Neural progenitor cell (in vitro differentiated cells): ENCODE measurements around the gene MTHFSD. TPM values are rescaled to one million over a fixed set of nuclear protein-coding genes. Genes with fewer than 3 reads are reported as not detected.

Source experiments
- DNase-seq: peaks from one replicate; pipeline ENCODE4 v3.0.0-alpha.2; 2016; ENCODE audit warnings: low spot score
- H2AFZ ChIP-seq: fragments of 200-600 bp; sonication (generic); replicated peaks from 2 replicates; pipeline ENCODE4 v1.6.1; 2016; ENCODE audit warnings: antibody characterized with exemption
- H3F3A ChIP-seq: fragments of 200-600 bp; sonication (generic); 2 replicates; pipeline ENCODE4 v1.6.1; 2016; ENCODE audit warnings: antibody characterized with exemption, low read depth
- H3K27ac ChIP-seq: fragments of 200-600 bp; sonication (generic); 2 replicates; pipeline ENCODE4 v1.5.1; 2016; ENCODE audit warnings: mild to moderate bottlenecking
- H3K27me3 ChIP-seq: fragments of 200-600 bp; sonication (generic); 2 replicates; pipeline ENCODE4 v1.6.1; 2016; ENCODE audit warnings: mild to moderate bottlenecking, moderate library complexity
- H3K36me3 ChIP-seq: fragments of 200-600 bp; sonication (generic); 2 replicates; pipeline ENCODE4 v1.5.1; 2016
- H3K4me1 ChIP-seq: fragments of 200-600 bp; sonication (generic); 2 replicates; pipeline ENCODE4 v1.6.1; 2016; ENCODE audit warnings: mixed run types
- H3K4me2 ChIP-seq: fragments of 200-600 bp; sonication (generic); 2 replicates; pipeline ENCODE4 v1.6.1; 2016
- H3K4me3 ChIP-seq: fragments of 200-600 bp; sonication (generic); 2 replicates; pipeline ENCODE4 v1.5.1; 2016
- H3K79me2 ChIP-seq: fragments of 200-600 bp; sonication (generic); 2 replicates; pipeline ENCODE4 v1.6.1; 2016; ENCODE audit warnings: low read depth
- H3K9ac ChIP-seq: fragments of 200-600 bp; sonication (generic); 2 replicates; pipeline ENCODE4 v1.6.1; 2016
- H3K9me3 ChIP-seq: fragments of 200-600 bp; sonication (generic); 2 replicates; pipeline ENCODE4 v1.5.1; 2016; ENCODE audit warnings: low read depth
- H4K20me1 ChIP-seq: fragments of 200-600 bp; sonication (generic); 2 replicates; pipeline ENCODE4 v1.6.1; 2016; ENCODE audit warnings: low read depth
- H3K27ac Mint-ChIP-seq: 3 replicates; pipeline ENCODE4 v1.8.0; 2021; ENCODE audit warnings: mixed read lengths
- H3K27me3 Mint-ChIP-seq: 2 replicates; pipeline ENCODE4 v1.8.0; 2022; ENCODE audit warnings: low read depth, mild to moderate bottlenecking, inconsistent platforms, moderate library complexity, mixed read lengths; ENCODE audit not compliant: insufficient read depth
- H3K36me3 Mint-ChIP-seq: 3 replicates; pipeline ENCODE4 v1.8.0; 2021; ENCODE audit warnings: mixed read lengths
- H3K4me1 Mint-ChIP-seq: 3 replicates; pipeline ENCODE4 v1.8.0; 2021; ENCODE audit warnings: mixed read lengths
- H3K4me3 Mint-ChIP-seq: 3 replicates; pipeline ENCODE4 v1.8.0; 2021; ENCODE audit warnings: mild to moderate bottlenecking, moderate library complexity, mixed read lengths
- H3K9me3 Mint-ChIP-seq: 3 replicates; pipeline ENCODE4 v1.8.0; 2020; ENCODE audit warnings: mixed read lengths
- CTCF ChIP-seq: fragments of 200-600 bp; sonication (generic); IDR thresholded peaks from 2 replicates; pipeline ENCODE4 v1.5.1; 2017; ENCODE audit warnings: antibody characterized with exemption, mild to moderate bottlenecking
- EZH2 ChIP-seq: fragments of 200-600 bp; sonication (generic); IDR thresholded peaks from 2 replicates; pipeline ENCODE4 v1.6.1; 2017; ENCODE audit warnings: antibody characterized with exemption, mild to moderate bottlenecking, moderate library complexity
- EZH2phosphoT487 ChIP-seq: fragments of 200-600 bp; sonication (generic); IDR thresholded peaks from 2 replicates; pipeline ENCODE4 v1.6.1; 2017; ENCODE audit warnings: antibody characterized with exemption
- total RNA-seq: library from RNA; depleted of rRNA; stranded (reverse); fragments of >200 nt; gene quantifications from 2 replicates; pipeline ENCODE4 v1.2.3, GENCODE V29; 2015; ENCODE audit warnings: low replicate concordance

The MTHFSD gene
- total RNA-seq, 1 donor from 2014 or later, result 17.4 TPM

- Histone ChIP-seq H4K20me1 (peaks cover 56% of the 10 kb centered on the region), H3K4me3 (peak overlapping the region; percentile 55), H3F3A (peaks cover 27% of the 10 kb centered on the region), H3K4me1 (peaks cover 30% of the 10 kb centered on the region), H3K36me3 (no peaks in the 10 kb centered on the region), H3K27me3 (peaks cover 92% of the 10 kb centered on the region), H3K4me2 (peak overlapping the region; percentile 81), H3K27ac (no peak overlapping the region), H3K9ac (no peak overlapping the region), H2AFZ (no peak overlapping the region), H3K9me3 (no peaks in the 10 kb centered on the region), H3K79me2 (no peaks in the 10 kb centered on the region)
- Mint-ChIP-seq H3K9me3 (no peaks in the 10 kb centered on the region), H3K4me1 (peaks cover 24% of the 10 kb centered on the region), H3K27me3 (peaks cover 71% of the 10 kb centered on the region), H3K4me3 (peak overlapping the region; percentile 81), H3K36me3 (no peaks in the 10 kb centered on the region), H3K27ac (no peak overlapping the region)
- peak; percentile 82 for DNase-seq
- TF ChIP-seq EZH2, result peak; percentile 88
- TF ChIP-seq CTCF, result no peak
- TF ChIP-seq EZH2phosphoT487, result no peak
Measured at GRCh38 chr16:86566966-86567700, 12.1 kb upstream of the MTHFSD start.

GRCh38 chr16:86566601-86566965 is 11.5 kb upstream of the MTHFSD start, which contains the start of gene FOXC2:
Gene FOXC2 (plus strand): TSS chr16:86566829. CDS start chr16:86567336, 507 bp downstream.
- peak within 1 kb of the TSS; percentile 81 for H3K4me2 ChIP-seq
- no peak within 1 kb of the TSS for H2AFZ ChIP-seq
- peak within 1 kb of the TSS; percentile 81 for H3K4me3 Mint-ChIP-seq
- peaks cover 30% of the 10 kb centered on the region for H3K4me1 ChIP-seq
- no peak within 1 kb of the TSS for H3K27ac Mint-ChIP-seq
- no peaks in the 10 kb centered on the region for H3K9me3 ChIP-seq
- H3K4me1 Mint-ChIP-seq, result peaks cover 24% of the 10 kb centered on the region
- no peaks in the 10 kb centered on the region for H3K9me3 Mint-ChIP-seq
- no peaks in the 10 kb centered on the region for H3K79me2 ChIP-seq
- no peak within 1 kb of the TSS for H3K9ac ChIP-seq
- no peak within 1 kb of the TSS for H3K27ac ChIP-seq
- H3K4me3 ChIP-seq, result peak within 1 kb of the TSS; percentile 55
- peaks cover 66% of the 10 kb centered on the region for H3K27me3 Mint-ChIP-seq
- TF ChIP-seq EZH2phosphoT487 (no peak), CTCF (no peak), EZH2 (no peak)
- peaks cover 86% of the 10 kb centered on the region for H3K27me3 ChIP-seq
- peaks cover 56% of the 10 kb centered on the region for H4K20me1 ChIP-seq
- DNase-seq, result peak; percentile 95
- H3K36me3 Mint-ChIP-seq, result no peaks in the 10 kb centered on the region
- no peaks in the 10 kb centered on the region for H3K36me3 ChIP-seq
- H3F3A ChIP-seq, result peaks cover 27% of the 10 kb centered on the region

GRCh38 chr16:86565644-86566511 is 10.8 kb upstream of the MTHFSD start:
- H3K9me3 Mint-ChIP-seq, result no peaks in the 10 kb centered on the region
- Histone ChIP-seq H3K79me2 (no peaks in the 10 kb centered on the region), H3K4me1 (peaks cover 25% of the 10 kb centered on the region), H3K4me2 (peak overlapping the region; percentile 81), H3K27ac (no peak overlapping the region), H2AFZ (no peak overlapping the region), H3K9me3 (no peaks in the 10 kb centered on the region), H4K20me1 (peaks cover 52% of the 10 kb centered on the region), H3K4me3 (peak overlapping the region; percentile 55), H3F3A (peaks cover 26% of the 10 kb centered on the region), H3K9ac (no peak overlapping the region), H3K27me3 (peaks cover 79% of the 10 kb centered on the region), H3K36me3 (no peaks in the 10 kb centered on the region)
- peaks cover 19% of the 10 kb centered on the region for H3K4me1 Mint-ChIP-seq
- TF ChIP-seq CTCF (no peak), EZH2 (peak; percentile 98), EZH2phosphoT487 (peak; percentile 97)
- no peak overlapping the region for H3K27ac Mint-ChIP-seq
- no peaks in the 10 kb centered on the region for H3K36me3 Mint-ChIP-seq
- peak overlapping the region; percentile 40 for H3K4me3 Mint-ChIP-seq
- peaks cover 62% of the 10 kb centered on the region for H3K27me3 Mint-ChIP-seq
- peak; percentile 76 for DNase-seq
